Measurements from ENCODE around the gene KPNA6. TPM values are rescaled to one million over a fixed set of nuclear protein-coding genes. Genes with fewer than 3 reads are reported as not detected.

The KPNA6 gene
- total RNA-seq, 1 experiment from 2014 or later, result 104 TPM

GRCh38 chr1:32197837-32198236 lies 90.0 kb downstream of the KPNA6 start:
- Mint-ChIP-seq H3K27ac (0 out of 2 replicates have a peak overlapping the region, but pooled peaks have one; percentile 61), H3K36me3 (peaks cover 47% of the 10 kb centered on the region)

GRCh38 chr1:32198237-32199042 lies 90.6 kb downstream of the KPNA6 start:
- H3K27ac Mint-ChIP-seq, result no peak overlapping the region
- no peaks in the 10 kb centered on the region for H3K9me3 Mint-ChIP-seq
- H3K36me3 Mint-ChIP-seq, result peaks cover 41% of the 10 kb centered on the region
- ChIA-PET POLR2A (interaction anchor here (1.2 to 1.7 kb wide), 3 partner anchors 11 to 137 kb away, joined by 3 to 5 read pairs (median 4); partner anchors contain the start of gene MARCKSL1), CTCF (interaction anchor here (0.5 to 2.1 kb wide), 2 partner anchors 17 to 500 kb away, joined by 3 to 12 read pairs; no protein-coding TSS in a partner anchor)
- H3K27me3 Mint-ChIP-seq (ENCODE audit: low read depth), result peaks cover 2% of the 10 kb centered on the region; the same call in 1 of the 2 replicates
- no peak for DNase-seq (ENCODE audit: low spot score)
- no peak overlapping the region for H3K4me3 Mint-ChIP-seq
- peaks cover 35% of the 10 kb centered on the region for H3K4me1 Mint-ChIP-seq
- TF ChIP-seq TEAD1 (CRISPR knock-in tag; IDR thresholded peaks at IDR 0.05) (no peak), CREB1 (CRISPR knock-in tag; IDR thresholded peaks at IDR 0.05) (no peak), ZNF416 (CRISPR knock-in tag; IDR thresholded peaks at IDR 0.05) (0 out of 2 replicates have a peak, but pooled peaks have one; percentile 35), SMAD4 (CRISPR knock-in tag; IDR thresholded peaks at IDR 0.05) (no peak), NFATC4 (CRISPR knock-in tag; IDR thresholded peaks at IDR 0.05) (peak; percentile 15; the same call in 1 of the 2 replicates), ZNF219 (CRISPR knock-in tag; IDR thresholded peaks at IDR 0.05; ENCODE audit: borderline replicate concordance) (no peak), MXD4 (CRISPR knock-in tag; IDR thresholded peaks at IDR 0.05; ENCODE audit: borderline replicate concordance) (no peak), MLX (CRISPR knock-in tag; IDR thresholded peaks at IDR 0.05) (no peak), NR1H2 (CRISPR knock-in tag; IDR thresholded peaks at IDR 0.05) (no peak), ESRRA (CRISPR knock-in tag; IDR thresholded peaks at IDR 0.05; ENCODE audit: borderline replicate concordance) (no peak)
- TF ChIP-seq, protein P1, sequence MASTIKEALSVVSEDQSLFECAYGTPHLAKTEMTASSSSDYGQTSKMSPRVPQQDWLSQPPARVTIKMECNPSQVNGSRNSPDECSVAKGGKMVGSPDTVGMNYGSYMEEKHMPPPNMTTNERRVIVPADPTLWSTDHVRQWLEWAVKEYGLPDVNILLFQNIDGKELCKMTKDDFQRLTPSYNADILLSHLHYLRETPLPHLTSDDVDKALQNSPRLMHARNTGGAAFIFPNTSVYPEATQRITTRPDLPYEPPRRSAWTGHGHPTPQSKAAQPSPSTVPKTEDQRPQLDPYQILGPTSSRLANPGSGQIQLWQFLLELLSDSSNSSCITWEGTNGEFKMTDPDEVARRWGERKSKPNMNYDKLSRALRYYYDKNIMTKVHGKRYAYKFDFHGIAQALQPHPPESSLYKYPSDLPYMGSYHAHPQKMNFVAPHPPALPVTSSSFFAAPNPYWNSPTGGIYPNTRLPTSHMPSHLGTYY (CRISPR knock-in tag; IDR thresholded peaks at IDR 0.05), result 0 out of 2 replicates have a peak, but pooled peaks have one; percentile 9
- no peak for ATAC-seq

More at GRCh38 chr1:32197837-32198236, 90.0 kb downstream of the KPNA6 start:
- CTCF ChIA-PET, result interaction anchor here (2.1 kb wide), 1 partner anchor 18 kb away, joined by 12 read pairs; no protein-coding TSS in a partner anchor
- TF ChIP-seq, protein P2, sequence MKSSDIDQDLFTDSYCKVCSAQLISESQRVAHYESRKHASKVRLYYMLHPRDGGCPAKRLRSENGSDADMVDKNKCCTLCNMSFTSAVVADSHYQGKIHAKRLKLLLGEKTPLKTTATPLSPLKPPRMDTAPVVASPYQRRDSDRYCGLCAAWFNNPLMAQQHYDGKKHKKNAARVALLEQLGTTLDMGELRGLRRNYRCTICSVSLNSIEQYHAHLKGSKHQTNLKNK (CRISPR knock-in tag; IDR thresholded peaks at IDR 0.05), result no peak
- TF ChIP-seq KAT7 (CRISPR knock-in tag; IDR thresholded peaks at IDR 0.05; ENCODE audit: borderline replicate concordance) (no peak), CBFB (CRISPR knock-in tag; IDR thresholded peaks at IDR 0.05; ENCODE audit: low read depth) (no peak), FOXP1 (CRISPR knock-in tag; IDR thresholded peaks at IDR 0.05; ENCODE audit: borderline replicate concordance) (no peak), ZNF317 (CRISPR knock-in tag; IDR thresholded peaks at IDR 0.05; ENCODE audit: borderline replicate concordance, low read depth) (no peak)
- peaks cover 2% of the 10 kb centered on the region; the same call in 1 of the 2 replicates for H3K27me3 Mint-ChIP-seq (ENCODE audit: low read depth)
- no peak for DNase-seq (ENCODE audit: low spot score)
- ATAC-seq, result no peak
- peaks cover 35% of the 10 kb centered on the region for H3K4me1 Mint-ChIP-seq
- no peaks in the 10 kb centered on the region for H3K9me3 Mint-ChIP-seq
- no peak overlapping the region for H3K4me3 Mint-ChIP-seq
- POLR2A ChIA-PET, result interaction anchor here (0.6 to 1.7 kb wide), 5 partner anchors 10 to 204 kb away, joined by 3 to 5 read pairs (median 4); partner anchors contain the start of gene TXLNA

DNA sequence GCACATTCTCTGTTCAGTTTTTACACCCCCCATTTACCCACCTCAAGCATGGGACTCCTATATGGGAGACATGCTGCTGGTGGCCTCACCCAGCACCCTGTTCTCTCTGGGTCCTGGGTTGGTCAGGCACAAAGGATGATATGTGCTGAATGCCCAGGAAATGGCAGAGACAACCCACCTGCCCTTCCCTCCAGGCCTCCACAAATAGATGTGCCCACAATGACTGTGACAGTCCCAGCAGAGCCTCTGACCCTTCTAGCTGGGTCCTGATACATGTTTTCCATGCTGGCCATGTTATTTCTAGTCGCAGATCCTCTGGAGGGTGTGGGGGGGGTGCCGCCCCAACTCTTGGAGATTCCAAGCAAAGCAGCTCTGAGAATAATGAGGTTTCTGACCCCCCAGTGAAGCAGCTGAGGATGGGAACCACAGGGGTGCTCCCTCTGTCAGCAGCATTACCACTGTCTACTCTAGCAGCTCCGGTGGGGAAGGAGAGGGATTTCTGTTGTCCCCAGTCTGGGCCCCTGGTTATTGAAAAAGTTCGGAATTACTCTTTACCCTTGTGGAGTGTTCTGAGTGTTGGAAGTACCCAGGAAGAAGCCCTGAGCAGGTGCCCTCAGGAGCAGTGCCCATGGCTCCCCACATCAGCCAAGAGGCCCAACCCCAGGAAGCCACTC lies 91.3 kb downstream of the KPNA6 start:
- POLR2A ChIA-PET, result interaction anchor here (0.5 to 2.8 kb wide), 4 partner anchors 19 to 137 kb away, joined by 3 to 11 read pairs (median 4); partner anchors contain the start of genes MARCKSL1 and TXLNA
- H3K4me3 Mint-ChIP-seq, result peak overlapping the region; percentile 84

More for the DNA sequence above, 91.3 kb downstream of the KPNA6 start:
- Mint-ChIP-seq H3K27me3 (ENCODE audit: low read depth) (peaks cover 8% of the 10 kb centered on the region), H3K4me1 (peaks cover 35% of the 10 kb centered on the region), H3K27ac (no peak overlapping the region), H3K36me3 (peaks cover 35% of the 10 kb centered on the region), H3K9me3 (no peaks in the 10 kb centered on the region)
- ATAC-seq (no peak), DNase-seq (ENCODE audit: low spot score) (no peak)
- TF ChIP-seq, protein P1 (CRISPR knock-in tag; IDR thresholded peaks at IDR 0.05), result 0 out of 2 replicates have a peak, but pooled peaks have one; percentile 0
- TF ChIP-seq EMX1 (CRISPR knock-in tag; IDR thresholded peaks at IDR 0.05) (peak; percentile 55; the same call in 1 of the 2 replicates), SMAD4 (CRISPR knock-in tag; IDR thresholded peaks at IDR 0.05) (no peak), TCF7 (CRISPR knock-in tag; IDR thresholded peaks at IDR 0.05; ENCODE audit: low read depth) (no peak)
- CTCF ChIA-PET, result interaction anchor here (0.5 to 3.5 kb wide), 5 partner anchors 16 to 500 kb away, joined by 3 to 27 read pairs (median 10); no protein-coding TSS in a partner anchor

All from WTC11 (cell line).